Measurements from ENCODE around the gene VN1R5.
"Not testable (repeated sequence)": the region's sequence is repeated elsewhere in the genome, so short reads cannot be mapped to it uniquely, and the experiment has no call there.

Gene VN1R5

GRCh38 chr1:247274605-247275256 lies 18.9 kb downstream of the VN1R5 start:
- DNase-seq: no peak

- DNase-seq: no peak
Measured at GRCh38 chr1:247277191-247277590, 21.3 kb downstream of the VN1R5 start.

- DNase-seq: no peak
Measured at GRCh38 chr1:247281001-247281574, 25.2 kb downstream of the VN1R5 start.

GRCh38 chr1:247286134-247286670 lies 30.3 kb downstream of the VN1R5 start:
- no peak for DNase-seq

GRCh38 chr1:247287460-247287859 lies 31.6 kb downstream of the VN1R5 start:
- no peak for DNase-seq

GRCh38 chr1:247288341-247288740 lies 32.5 kb downstream of the VN1R5 start:
- DNase-seq: no peak

GRCh38 chr1:247289274-247289892 lies 33.5 kb downstream of the VN1R5 start:
- not testable (repeated sequence) for DNase-seq

- no peak for DNase-seq
Measured at GRCh38 chr1:247290576-247290975, 34.7 kb downstream of the VN1R5 start.

- DNase-seq: no peak
Measured at GRCh38 chr1:247291161-247291560, 35.3 kb downstream of the VN1R5 start.

- no peak for DNase-seq
Measured at GRCh38 chr1:247291833-247292561, 36.1 kb downstream of the VN1R5 start.

- DNase-seq: no peak
Measured at GRCh38 chr1:247293047-247293446, 37.2 kb downstream of the VN1R5 start.

- DNase-seq: no peak
Measured at GRCh38 chr1:247294282-247294681, 38.4 kb downstream of the VN1R5 start.

- no peak for DNase-seq
Measured at GRCh38 chr1:247295274-247295684, 39.4 kb downstream of the VN1R5 start.

- DNase-seq: no peak
Measured at GRCh38 chr1:247295746-247296145, 39.9 kb downstream of the VN1R5 start.

GRCh38 chr1:247296599-247297180 lies 40.8 kb downstream of the VN1R5 start:
- no peak for DNase-seq

GRCh38 chr1:247297263-247298123 lies 41.6 kb downstream of the VN1R5 start:
- DNase-seq: no peak

GRCh38 chr1:247298124-247298481 lies 42.2 kb downstream of the VN1R5 start:
- no peak for DNase-seq

- DNase-seq: no peak
Measured at GRCh38 chr1:247298701-247299100, 42.8 kb downstream of the VN1R5 start.

- DNase-seq: no peak
Measured at GRCh38 chr1:247299723-247300381, 44.0 kb downstream of the VN1R5 start.

- no peak for DNase-seq
Measured at GRCh38 chr1:247300491-247301175, 44.8 kb downstream of the VN1R5 start.

- DNase-seq: no peak
Measured at GRCh38 chr1:247301176-247301540, 45.3 kb downstream of the VN1R5 start.
